PC-3 (cell line): ENCODE measurements around the gene SLC8A3. TPM values are rescaled to one million over a fixed set of nuclear protein-coding genes. Genes with fewer than 3 reads are reported as not detected.

Experiments used
- ATAC-seq: fragments of 200-7000 bp; cut with Tn5 transposase; 2 replicates; pipeline ENCODE4 v1.9.1; 2020; ENCODE audit warnings: mild to moderate bottlenecking, moderate library complexity
- BruUV-seq: library from RNA; stranded (reverse); fragments of 400-500 nt; replicated peaks from 2 replicates; lab custom pipeline; 2021; lab: Mats Ljungman, UMichigan
- CTCF ChIA-PET: fragments of 300-600 bp; sonication (Branson Sonifier 250); formaldehyde crosslinking; loops from one replicate; lab custom pipeline; 2022; ENCODE audit warnings: antibody characterized with exemption; lab: Charles Lee
- POLR2A ChIA-PET: fragments of 300-600 bp; sonication (Branson Sonifier 250); formaldehyde crosslinking; loops from one replicate; lab custom pipeline; 2022; ENCODE audit warnings: antibody characterized with exemption; ENCODE audit not compliant: unreplicated experiment; lab: Charles Lee
- DNase-seq: peaks from one replicate; pipeline ENCODE4 v3.0.0-alpha.2; 2015
- H2AFZ ChIP-seq: fragments of 300-600 bp; sonication (generic); 2 replicates; pipeline ENCODE4 v1.6.0; 2016; ENCODE audit warnings: antibody characterized with exemption, low read length
- H3F3A ChIP-seq: fragments of 300-600 bp; sonication (generic); one replicate; pipeline ENCODE4 v1.6.0; 2017; ENCODE audit warnings: antibody characterized with exemption, low read length, control low read depth, mild to moderate bottlenecking; ENCODE audit not compliant: unreplicated experiment
- H3K27ac ChIP-seq: fragments of 300-600 bp; sonication (generic); 2 replicates; pipeline ENCODE4 v1.5.1; 2016; ENCODE audit warnings: mild to moderate bottlenecking, low read length
- H3K27me3 ChIP-seq: fragments of 300-600 bp; sonication (generic); 2 replicates; pipeline ENCODE4 v1.6.1; 2016; ENCODE audit warnings: low read length, mixed read lengths
- H3K36me3 ChIP-seq: fragments of 300-600 bp; sonication (generic); 2 replicates; pipeline ENCODE4 v1.6.1; 2016; ENCODE audit warnings: low read depth, mixed run types, low read length, mixed read lengths
- H3K4me1 ChIP-seq: fragments of 300-600 bp; sonication (generic); 2 replicates; pipeline ENCODE4 v1.5.1; 2016; ENCODE audit warnings: low read length; ENCODE audit not compliant: insufficient read depth
- H3K4me2 ChIP-seq: fragments of 300-600 bp; sonication (generic); 2 replicates; pipeline ENCODE4 v1.6.0; 2016; ENCODE audit warnings: low read length
- H3K4me3 ChIP-seq: fragments of 300-600 bp; sonication (generic); 2 replicates; pipeline ENCODE4 v1.5.1; 2016; ENCODE audit warnings: mild to moderate bottlenecking, low read length, mixed read lengths
- H3K79me2 ChIP-seq: fragments of 300-600 bp; sonication (generic); 2 replicates; pipeline ENCODE4 v1.6.1; 2017; ENCODE audit warnings: low read length, mixed read lengths
- H3K9ac ChIP-seq: fragments of 300-600 bp; sonication (generic); 2 replicates; pipeline ENCODE4 v1.6.0; 2016; ENCODE audit warnings: mild to moderate bottlenecking, low read length
- H3K9me2 ChIP-seq: fragments of 300-600 bp; sonication (generic); replicated peaks from 2 replicates; pipeline ENCODE4 v1.6.1; 2016; ENCODE audit warnings: mixed run types, low read length, mixed read lengths
- H3K9me3 ChIP-seq: fragments of 300-600 bp; sonication (generic); 2 replicates; pipeline ENCODE4 v1.6.1; 2016; ENCODE audit warnings: low read length, mixed read lengths
- H4K20me1 ChIP-seq: fragments of 300-600 bp; sonication (generic); 2 replicates; pipeline ENCODE4 v1.6.1; 2016; ENCODE audit warnings: low read length, mixed read lengths
- EZH2 ChIP-seq: fragments of 300-600 bp; sonication (generic); IDR thresholded peaks from one replicate; pipeline ENCODE4 v1.6.1; 2017; ENCODE audit warnings: antibody characterized with exemption, mild to moderate bottlenecking, low read length; ENCODE audit not compliant: unreplicated experiment
- EZH2phosphoT487 ChIP-seq: fragments of 300-600 bp; sonication (generic); IDR thresholded peaks from 2 replicates; pipeline ENCODE4 v1.6.1; 2018; ENCODE audit warnings: mild to moderate bottlenecking, antibody characterized with exemption, low read length, borderline replicate concordance
- intact Hi-C: fragments of 100-400 bp; cut with micrococcal nuclease; formaldehyde crosslinking; loops from 2 replicates; pipeline ENCODE4 v1.9.0; 2023
- total RNA-seq: library from RNA; depleted of rRNA; stranded (reverse); fragments of >200 nt; gene quantifications from 2 replicates; pipeline ENCODE4 v1.2.3, GENCODE V29; 2014
- TF ChIP-seq, protein P1 (sequence below): fragments of 300-600 bp; sonication (generic); conservative IDR thresholded peaks from 2 replicates; pipeline ENCODE4 v1.5.1; 2017; ENCODE audit warnings: antibody characterized with exemption, low read depth, mild to moderate bottlenecking, low read length

SLC8A3 gene
- total RNA-seq, 1 experiment from 2014 or later, result not detected

DNA sequence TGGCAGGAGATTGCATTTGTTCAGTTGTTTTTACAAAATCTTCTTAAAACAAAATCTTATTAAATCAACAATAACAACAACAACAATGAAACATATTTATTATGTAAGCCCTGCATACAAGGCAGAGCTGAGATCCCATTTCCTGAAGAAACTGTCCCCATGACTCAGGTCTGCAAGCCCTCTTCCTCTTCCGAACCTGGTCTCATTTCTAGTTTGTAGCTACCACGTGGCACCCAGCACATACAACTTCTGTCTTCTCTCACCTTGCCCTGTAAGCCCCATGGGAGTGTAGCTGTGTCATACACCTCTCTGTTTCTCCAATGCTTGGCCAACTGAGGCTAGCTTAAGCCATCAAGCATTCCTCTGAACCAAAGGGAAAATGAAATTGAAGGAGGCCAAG lies 106.4 kb downstream of the SLC8A3 start:
- TF ChIP-seq EZH2 (no peak), EZH2phosphoT487 (no peak)
- TF ChIP-seq, protein P1, sequence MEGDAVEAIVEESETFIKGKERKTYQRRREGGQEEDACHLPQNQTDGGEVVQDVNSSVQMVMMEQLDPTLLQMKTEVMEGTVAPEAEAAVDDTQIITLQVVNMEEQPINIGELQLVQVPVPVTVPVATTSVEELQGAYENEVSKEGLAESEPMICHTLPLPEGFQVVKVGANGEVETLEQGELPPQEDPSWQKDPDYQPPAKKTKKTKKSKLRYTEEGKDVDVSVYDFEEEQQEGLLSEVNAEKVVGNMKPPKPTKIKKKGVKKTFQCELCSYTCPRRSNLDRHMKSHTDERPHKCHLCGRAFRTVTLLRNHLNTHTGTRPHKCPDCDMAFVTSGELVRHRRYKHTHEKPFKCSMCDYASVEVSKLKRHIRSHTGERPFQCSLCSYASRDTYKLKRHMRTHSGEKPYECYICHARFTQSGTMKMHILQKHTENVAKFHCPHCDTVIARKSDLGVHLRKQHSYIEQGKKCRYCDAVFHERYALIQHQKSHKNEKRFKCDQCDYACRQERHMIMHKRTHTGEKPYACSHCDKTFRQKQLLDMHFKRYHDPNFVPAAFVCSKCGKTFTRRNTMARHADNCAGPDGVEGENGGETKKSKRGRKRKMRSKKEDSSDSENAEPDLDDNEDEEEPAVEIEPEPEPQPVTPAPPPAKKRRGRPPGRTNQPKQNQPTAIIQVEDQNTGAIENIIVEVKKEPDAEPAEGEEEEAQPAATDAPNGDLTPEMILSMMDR, result no peak
- Histone ChIP-seq H3K79me2 (no peaks in the 10 kb centered on the region), H3K9ac (no peak overlapping the region), H2AFZ (no peak overlapping the region), H3K4me3 (no peak overlapping the region), H3K9me2 (no peaks in the 10 kb centered on the region), H3K27ac (no peak overlapping the region), H3K4me1 (no peaks in the 10 kb centered on the region), H4K20me1 (no peaks in the 10 kb centered on the region), H3K4me2 (no peak overlapping the region), H3K36me3 (no peaks in the 10 kb centered on the region), H3K9me3 (no peaks in the 10 kb centered on the region), H3F3A (no peaks in the 10 kb centered on the region), H3K27me3 (peaks cover 74% of the 10 kb centered on the region)
- no TSS peak for BruUV-seq
- POLR2A ChIA-PET, result no interaction called here
- DNase-seq (no peak), ATAC-seq (no peak)
- intact Hi-C loops, result no loop called here
- CTCF ChIA-PET, result interaction anchor here (0.7 kb wide), 1 partner anchor 15 kb away, joined by 3 read pairs; no protein-coding TSS in a partner anchor

DNA sequence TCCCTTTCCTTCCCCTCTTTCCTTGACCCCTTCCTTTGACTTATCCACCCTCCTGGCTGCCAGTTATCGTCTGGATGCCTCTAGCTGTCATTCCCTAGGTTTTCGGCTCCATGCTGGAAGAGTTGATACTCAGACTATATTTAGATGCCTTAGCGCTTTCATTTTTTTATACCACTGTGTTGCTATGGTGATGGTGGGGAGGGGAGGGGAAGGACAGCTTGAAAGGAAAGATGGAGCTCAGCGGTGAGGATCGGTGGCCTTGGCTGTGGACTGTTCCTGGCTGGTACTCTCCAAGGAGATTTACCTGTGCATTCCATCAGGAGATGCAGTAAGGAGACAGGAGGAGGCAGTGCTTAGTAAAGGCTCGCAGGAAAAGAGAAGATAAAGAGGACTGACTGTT lies 108.7 kb downstream of the SLC8A3 start:
- Histone ChIP-seq H3K27ac (no peak overlapping the region), H3K36me3 (no peaks in the 10 kb centered on the region), H3K9ac (no peak overlapping the region), H2AFZ (no peak overlapping the region), H3K4me2 (no peak overlapping the region), H3K4me1 (no peaks in the 10 kb centered on the region), H3K9me3 (no peaks in the 10 kb centered on the region), H4K20me1 (no peaks in the 10 kb centered on the region), H3K79me2 (no peaks in the 10 kb centered on the region), H3F3A (no peaks in the 10 kb centered on the region), H3K27me3 (peaks cover 79% of the 10 kb centered on the region), H3K9me2 (no peaks in the 10 kb centered on the region), H3K4me3 (no peak overlapping the region)
- ChIA-PET POLR2A (no interaction called here), CTCF (no interaction called here)
- no peak for DNase-seq
- no TSS peak for BruUV-seq
- TF ChIP-seq, protein P1, result no peak
- TF ChIP-seq EZH2 (no peak), EZH2phosphoT487 (no peak)
- intact Hi-C loops, result no loop called here
- ATAC-seq, result no peak

DNA sequence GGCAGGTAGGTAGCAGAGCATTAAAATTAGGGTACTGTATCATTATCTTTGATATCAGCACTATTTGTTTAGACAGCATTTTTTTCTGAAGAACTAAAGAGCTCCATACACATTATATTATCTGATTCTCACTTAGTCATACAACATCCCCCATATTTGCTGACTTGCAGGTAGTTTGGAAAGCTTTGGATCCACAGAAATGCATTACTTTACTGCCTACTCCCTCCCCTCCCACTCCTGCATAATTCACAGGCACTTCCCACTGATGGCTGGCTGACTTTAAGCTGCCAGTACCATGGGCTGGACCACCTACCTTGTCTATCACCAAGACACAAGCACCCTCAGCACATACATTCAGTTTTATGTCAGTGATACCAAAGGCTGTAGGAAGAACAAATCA lies 110.4 kb downstream of the SLC8A3 start:
- Histone ChIP-seq H3K9me2 (no peaks in the 10 kb centered on the region), H3K9me3 (no peaks in the 10 kb centered on the region), H3K36me3 (no peaks in the 10 kb centered on the region), H3K79me2 (no peaks in the 10 kb centered on the region), H3F3A (no peaks in the 10 kb centered on the region), H3K9ac (no peak overlapping the region), H2AFZ (no peak overlapping the region), H3K4me1 (no peaks in the 10 kb centered on the region), H3K4me3 (no peak overlapping the region), H4K20me1 (no peaks in the 10 kb centered on the region), H3K27ac (no peak overlapping the region), H3K27me3 (peaks cover 63% of the 10 kb centered on the region), H3K4me2 (no peak overlapping the region)
- intact Hi-C loops, result no loop called here
- no TSS peak for BruUV-seq
- ChIA-PET POLR2A (no interaction called here), CTCF (no interaction called here)
- DNase-seq (no peak), ATAC-seq (no peak)
- TF ChIP-seq, protein P1, result no peak
- TF ChIP-seq EZH2, result no peak
- no peak for TF ChIP-seq EZH2phosphoT487
